ENCODE results near the gene IZUMO2. TPM values are rescaled to one million over a fixed set of nuclear protein-coding genes. Genes with fewer than 3 reads are reported as not detected.
"Not testable (repeated sequence)": the region's sequence is repeated elsewhere in the genome, so short reads cannot be mapped to it uniquely, and the experiment has no call there.

Gene IZUMO2
- total RNA-seq, 1 donor from 2014 or later, result not detected

DNA sequence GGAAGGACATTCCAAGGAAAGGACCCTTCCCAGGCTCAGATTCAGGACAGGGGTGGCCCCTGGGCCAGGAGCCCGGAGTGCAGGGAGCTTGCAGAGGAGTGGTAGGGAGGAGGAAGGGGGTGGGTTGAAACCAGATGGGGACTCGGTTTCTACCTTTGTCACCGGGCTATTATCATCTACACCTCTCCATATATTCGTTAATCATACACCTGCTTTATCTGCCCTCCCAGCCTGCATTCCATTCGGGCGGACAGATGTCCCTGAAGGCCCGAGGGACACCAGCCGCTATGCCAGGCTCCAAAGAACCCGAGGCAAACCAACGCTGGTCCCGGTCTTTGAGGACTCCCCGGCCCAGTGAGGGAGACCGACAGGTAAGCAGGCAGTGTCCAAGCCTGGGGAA lies 24.9 kb upstream of the IZUMO2 start:
- no peak for DNase-seq (ENCODE audit: extremely low read depth, low read depth, low spot score)

- DNase-seq (ENCODE audit: extremely low read depth, low read depth, low spot score), result no peak
Observed at GRCh38 chr19:50184196-50184595, 21.1 kb upstream of the IZUMO2 start.

GRCh38 chr19:50181121-50181520 lies 18.0 kb upstream of the IZUMO2 start:
- no peak for DNase-seq (ENCODE audit: extremely low read depth, low read depth, low spot score)

DNA sequence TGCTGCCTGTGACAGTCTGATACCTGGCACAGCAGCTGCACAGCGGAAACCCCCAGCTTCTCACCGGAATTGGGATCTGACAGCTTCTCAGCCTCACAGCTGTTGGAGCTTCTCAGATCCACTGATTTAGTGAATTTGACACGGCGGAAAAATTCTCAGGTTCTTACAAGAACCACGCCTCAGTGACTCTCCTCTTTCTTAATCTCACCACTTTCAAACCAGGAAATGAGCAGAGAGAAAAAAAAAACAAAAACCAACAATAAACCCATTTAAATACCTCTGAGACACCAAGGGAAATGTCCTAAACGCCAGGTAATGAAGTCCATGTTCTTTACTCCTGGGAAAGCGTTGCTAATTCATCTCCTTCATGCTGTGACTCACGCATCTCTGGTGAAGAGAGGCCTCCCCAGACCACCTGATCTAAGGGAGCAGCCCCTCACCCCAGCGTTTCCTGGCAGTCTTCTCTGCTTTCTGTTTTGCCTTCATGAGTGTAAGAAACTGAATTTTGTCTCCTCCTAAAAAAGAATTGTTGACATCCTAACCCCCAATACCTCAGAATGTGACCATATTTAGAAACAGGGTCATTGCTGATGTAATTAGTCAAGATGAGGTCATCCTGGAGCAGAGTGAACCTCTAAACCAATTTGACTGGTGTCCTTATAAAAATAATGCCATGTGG lies 15.9 kb upstream of the IZUMO2 start:
- DNase-seq (ENCODE audit: extremely low read depth, low read depth, low spot score), result no peak

- no peak for DNase-seq (ENCODE audit: extremely low read depth, low read depth, low spot score)
Observed at GRCh38 chr19:50178320-50178719, 15.2 kb upstream of the IZUMO2 start.

- DNase-seq (ENCODE audit: extremely low read depth, low read depth, low spot score), result no peak
Observed at GRCh38 chr19:50176775-50177174, 13.7 kb upstream of the IZUMO2 start.

DNA sequence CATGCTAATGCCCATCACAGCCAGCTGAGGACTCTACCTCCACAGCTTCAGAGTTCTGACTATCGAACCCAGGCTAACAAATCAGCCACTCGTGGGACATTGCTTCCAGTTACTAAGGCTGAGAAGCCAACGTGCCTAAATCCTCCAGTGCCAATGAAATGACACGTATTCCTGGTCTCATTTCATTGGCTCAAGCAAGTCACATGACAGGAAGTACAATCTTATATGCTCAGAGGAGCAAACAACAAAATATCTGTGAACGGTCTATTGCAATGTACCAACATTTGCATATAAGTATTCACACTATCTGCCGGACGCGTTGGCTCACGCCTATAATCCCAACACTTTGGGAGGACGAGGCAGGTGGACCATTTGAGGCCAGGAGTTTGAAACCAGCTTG lies 12.8 kb upstream of the IZUMO2 start:
- no peak for DNase-seq (ENCODE audit: extremely low read depth, low read depth, low spot score)

GRCh38 chr19:50174100-50174793 lies 11.2 kb upstream of the IZUMO2 start:
- DNase-seq (ENCODE audit: extremely low read depth, low read depth, low spot score), result no peak

DNA sequence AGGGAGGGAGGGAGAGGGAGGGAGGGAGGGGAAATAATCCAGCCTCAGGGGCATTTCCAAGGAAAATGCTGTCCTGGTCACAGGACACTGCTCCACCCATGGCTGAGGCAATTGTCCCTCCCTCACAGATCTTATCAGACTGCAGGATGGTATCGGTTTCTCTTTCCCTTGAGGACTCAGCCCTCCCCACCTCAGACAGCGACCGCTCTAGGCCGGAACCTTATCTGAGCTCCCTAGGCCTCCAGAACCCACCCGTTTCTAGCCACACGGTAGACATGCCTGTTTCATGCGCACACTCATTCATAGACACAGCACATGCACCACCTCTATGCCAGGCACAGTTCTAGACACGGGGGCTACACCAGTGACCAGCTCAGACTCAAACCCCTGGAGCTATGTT lies 10.0 kb upstream of the IZUMO2 start:
- DNase-seq (ENCODE audit: extremely low read depth, low read depth, low spot score), result no peak

GRCh38 chr19:50172726-50173125 lies 9.6 kb upstream of the IZUMO2 start:
- DNase-seq (ENCODE audit: extremely low read depth, low read depth, low spot score), result no peak

- DNase-seq (ENCODE audit: extremely low read depth, low read depth, low spot score), result no peak
Observed at GRCh38 chr19:50171752-50172151, 8.7 kb upstream of the IZUMO2 start.

DNA sequence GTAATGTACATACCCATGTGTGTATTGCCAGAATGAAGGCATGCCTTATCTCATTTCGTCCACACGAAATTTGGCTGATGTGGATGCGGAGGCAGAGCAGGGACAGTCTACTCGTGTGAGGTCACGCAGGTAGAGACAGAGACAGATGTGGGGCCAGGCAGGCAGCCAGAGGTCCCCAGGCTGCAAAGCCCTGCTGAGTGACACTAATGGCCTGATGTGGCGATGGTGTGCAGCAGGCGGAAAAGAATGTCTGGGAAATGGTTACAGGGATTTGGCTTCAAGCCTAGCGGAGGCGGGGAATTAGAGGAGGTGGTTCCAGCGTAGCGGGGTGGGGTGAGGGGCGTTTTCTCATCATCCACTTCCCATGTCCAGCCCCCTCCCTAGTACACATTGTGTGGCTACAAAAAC lies 4.2 kb upstream of the IZUMO2 start:
- DNase-seq (ENCODE audit: extremely low read depth, low read depth, low spot score), result no peak

DNA sequence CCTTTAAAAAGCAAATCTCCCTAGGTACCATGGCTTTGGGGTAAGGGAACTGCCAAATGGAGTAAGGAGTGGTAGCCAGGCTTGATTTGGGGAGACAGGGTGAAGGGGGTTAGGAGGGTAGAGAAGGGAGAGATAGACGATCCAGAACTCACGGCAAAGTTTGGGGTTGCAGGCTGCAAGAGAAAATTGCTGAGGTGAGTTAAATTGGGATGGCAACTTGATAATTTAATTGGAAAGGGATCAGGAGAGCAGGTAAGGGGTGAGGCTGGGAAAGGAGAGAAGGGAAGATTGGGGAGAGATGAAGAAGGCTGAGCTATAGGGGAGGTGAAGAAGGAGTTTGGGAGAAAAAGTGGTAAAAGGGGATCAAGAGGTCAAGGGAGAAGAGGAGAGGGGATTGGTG lies 4.0 kb downstream of the IZUMO2 start:
- DNase-seq (ENCODE audit: extremely low read depth, low read depth, low spot score), result no peak

- no peak for DNase-seq (ENCODE audit: extremely low read depth, low read depth, low spot score)
Observed at GRCh38 chr19:50158577-50158976, 4.5 kb downstream of the IZUMO2 start.

- no peak for DNase-seq (ENCODE audit: extremely low read depth, low read depth, low spot score)
Observed at GRCh38 chr19:50155520-50156109, 7.5 kb downstream of the IZUMO2 start.

- DNase-seq (ENCODE audit: extremely low read depth, low read depth, low spot score), result no peak
Observed at GRCh38 chr19:50154529-50154928, 8.6 kb downstream of the IZUMO2 start.

DNA sequence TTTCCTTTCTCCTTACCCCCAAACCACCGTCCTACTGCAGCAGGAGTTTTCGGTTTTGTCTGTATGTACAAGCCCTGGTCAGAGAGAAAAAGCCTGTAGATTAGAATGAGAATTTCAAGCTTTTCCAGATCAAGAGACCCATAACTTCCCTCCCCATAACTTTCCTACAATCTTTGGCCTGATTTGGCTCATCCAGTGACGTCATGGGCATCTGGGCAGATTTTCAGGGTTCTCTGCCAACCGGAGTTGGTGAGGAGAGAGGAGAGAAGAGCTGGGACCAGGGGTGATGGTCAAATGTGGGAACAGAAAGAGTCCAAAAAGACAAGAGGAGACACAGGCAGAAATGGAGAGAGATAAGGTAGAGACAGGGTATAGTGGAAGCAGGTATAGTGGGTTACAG lies 10.5 kb downstream of the IZUMO2 start:
- DNase-seq (ENCODE audit: extremely low read depth, low read depth, low spot score), result no peak

GRCh38 chr19:50148528-50148927 lies 14.6 kb downstream of the IZUMO2 start:
- no peak for DNase-seq (ENCODE audit: extremely low read depth, low read depth, low spot score)

DNA sequence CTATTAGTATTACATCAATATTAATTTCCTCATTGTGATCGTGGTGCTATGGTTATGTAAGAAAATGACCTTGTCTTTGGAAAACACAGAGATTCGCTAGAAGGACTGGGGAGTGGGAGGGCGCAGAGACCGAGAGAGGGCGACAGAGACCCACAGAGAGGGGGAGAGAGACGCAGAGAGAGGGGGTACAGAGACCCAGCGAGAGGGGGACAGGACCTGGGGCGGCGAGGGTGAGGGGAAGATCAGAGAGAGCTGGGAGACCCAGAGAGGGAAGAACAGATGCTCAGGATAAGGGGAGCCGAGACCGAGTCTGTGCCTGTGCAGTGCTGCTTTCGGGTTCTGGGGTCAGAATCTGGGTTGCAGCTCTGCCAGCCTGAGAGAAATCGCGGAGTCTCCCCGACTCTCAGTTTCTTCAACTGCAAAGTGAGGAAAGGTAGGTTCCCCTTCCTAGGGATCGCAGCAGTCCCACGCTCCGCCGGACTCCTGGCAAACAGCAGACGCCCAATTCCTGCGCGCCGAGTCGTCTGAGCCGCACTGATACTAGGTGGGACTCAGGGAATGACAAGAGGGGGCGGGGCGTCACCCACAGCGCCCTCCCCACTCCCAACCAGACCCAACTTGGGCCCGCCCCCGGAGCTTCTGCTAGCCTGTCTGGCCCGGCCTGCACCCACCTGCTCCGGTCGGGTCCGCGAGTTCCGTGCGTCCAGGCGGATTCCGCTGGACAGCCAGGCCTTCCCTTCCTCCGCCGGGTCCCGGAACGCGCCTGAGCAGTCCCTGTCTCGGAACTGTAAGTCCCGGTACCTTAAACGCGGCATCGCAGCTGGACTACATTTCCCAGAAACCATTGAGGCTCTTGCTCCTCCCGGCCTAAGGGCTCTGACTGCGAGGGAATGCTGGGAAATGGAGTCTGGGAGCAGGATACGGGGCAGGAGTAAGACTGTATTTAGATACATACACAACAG lies 15.3 kb downstream of the IZUMO2 start:
- peak; percentile 56 for DNase-seq (ENCODE audit: extremely low read depth, low read depth, low spot score)

- DNase-seq (ENCODE audit: extremely low read depth, low read depth, low spot score), result not testable (repeated sequence)
Observed at GRCh38 chr19:50141921-50142320, 21.2 kb downstream of the IZUMO2 start.

Data from glomerular endothelial cell (primary cell).